HCT116 (cell line): Measurements from ENCODE around the gene CCDC28B.

Experiments used
- ATF3 ChIP-seq: IDR thresholded peaks from 2 replicates; pipeline ENCODE4 v1.6.1; 2012
- CBX3 ChIP-seq: IDR thresholded peaks from 2 replicates; pipeline ENCODE4 v1.6.1; 2012; ENCODE audit warnings: low read depth
- CTCF ChIP-seq, 3 experiments: fragments of 200-600 bp in 1 of 3; sonication (generic) in 1 of 3; IDR thresholded peaks in 2 of 3; conservative IDR thresholded peaks in 1 of 3; 2 replicates each; pipeline ENCODE4 v1.5.1; 2012 to 2017; ENCODE audit warnings: low read depth in 2 of 3, low read length in 2 of 3, antibody characterized with exemption in 1 of 3, borderline replicate concordance in 1 of 3, control low read depth in 1 of 3, mild to moderate bottlenecking in 1 of 3, mixed read lengths in 1 of 3, mixed run types in 1 of 3, moderate library complexity in 1 of 3; ENCODE audit not compliant: insufficient read depth in 1 of 3
- EZH2 ChIP-seq: fragments of 200-600 bp; sonication (generic); IDR thresholded peaks from 2 replicates; pipeline ENCODE4 v1.6.1; 2017; ENCODE audit warnings: antibody characterized with exemption, mixed run types
- POLR2A ChIP-seq: IDR thresholded peaks from 2 replicates; pipeline ENCODE4 v1.7.0; 2011; ENCODE audit warnings: borderline replicate concordance; ENCODE audit not compliant: insufficient read depth, insufficient read length; ENCODE audit errors: extremely low read depth
- POLR2AphosphoS5 ChIP-seq: IDR thresholded peaks from 2 replicates; pipeline ENCODE4 v1.6.1; 2011; ENCODE audit warnings: mild to moderate bottlenecking, low read depth, low read length, moderate library complexity
- SP1 ChIP-seq: IDR thresholded peaks from 2 replicates; pipeline ENCODE4 v1.6.1; 2012; ENCODE audit warnings: low read depth
- SRF ChIP-seq: IDR thresholded peaks from 2 replicates; pipeline ENCODE4 v1.6.1; 2012; ENCODE audit warnings: low read depth

GRCh38 chr1:32247983-32248889 is 47.8 kb downstream of the CCDC28B start:
- TF ChIP-seq SP1 = no peak
- no peak for TF ChIP-seq POLR2A
- TF ChIP-seq CTCF (IDR thresholded peaks at IDR 0.05 in 2 of 3, conservative IDR thresholded peaks at IDR 0.05 in 1 of 3; ENCODE audit: borderline replicate concordance in 1 of 3, insufficient read depth in 1 of 3, low read depth in 2 of 3, low read length in 2 of 3) = peak; percentile 73 to 96 (median 85)
- TF ChIP-seq ATF3 = no peak
- no peak for TF ChIP-seq SRF
- no peak for TF ChIP-seq POLR2AphosphoS5
- no peak for TF ChIP-seq EZH2
- peak; percentile 81 for TF ChIP-seq CBX3
